22Rv1 (cell line): Measurements from ENCODE around the gene GDF15.

Experiments used
- H3K27ac ChIP-seq: fragments of 450-650 bp; 2 replicates; pipeline ENCODE4 v1.5.1; 2017
- CTCF ChIP-seq: fragments of 450-650 bp; IDR thresholded peaks from 2 replicates; pipeline ENCODE4 v1.5.1; 2017; ENCODE audit warnings: mild to moderate bottlenecking
- ZFX ChIP-seq: fragments of 450-650 bp; IDR thresholded peaks from 2 replicates; pipeline ENCODE4 v1.6.1; 2017; ENCODE audit warnings: antibody characterized with exemption, borderline replicate concordance

GDF15 gene

GRCh38 chr19:18380843-18381242 lies 5.1 kb upstream of the GDF15 start:
- H3K27ac ChIP-seq: peak overlapping the region; percentile 92
- TF ChIP-seq ZFX (no peak), CTCF (no peak)

- 0 out of 2 replicates have a peak overlapping the region, but pooled peaks have one; percentile 15 for H3K27ac ChIP-seq
Measured at GRCh38 chr19:18383622-18384021, 2.3 kb upstream of the GDF15 start.

- TF ChIP-seq ZFX (no peak), CTCF (no peak)
- peak overlapping the region; percentile 69 for H3K27ac ChIP-seq
Measured at GRCh38 chr19:18384775-18385174, 1.2 kb upstream of the GDF15 start.

GRCh38 chr19:18385359-18385674 lies 641 bp upstream of the GDF15 start:
- H3K27ac ChIP-seq: peak overlapping the region; percentile 69
- TF ChIP-seq ZFX: no peak

GRCh38 chr19:18386543-18387271 lies 749 bp downstream of the GDF15 start:
- TF ChIP-seq ZFX: no peak
- H3K27ac ChIP-seq: peak overlapping the region; percentile 69

GRCh38 chr19:18388100-18388959 lies 2.4 kb downstream of the GDF15 start:
- peak; percentile 99 for TF ChIP-seq CTCF
- no peak for TF ChIP-seq ZFX
- H3K27ac ChIP-seq: peak overlapping the region; percentile 69

GRCh38 chr19:18388960-18389725 lies 3.2 kb downstream of the GDF15 start:
- no peak for TF ChIP-seq ZFX
- TF ChIP-seq CTCF: no peak
- peak overlapping the region; percentile 69 for H3K27ac ChIP-seq

- TF ChIP-seq ZFX (no peak), CTCF (no peak)
- H3K27ac ChIP-seq: peak overlapping the region; percentile 69
Measured at GRCh38 chr19:18389726-18390064, 3.7 kb downstream of the GDF15 start.
